ENCODE data around the gene MICALL2.
A peak's percentile ranks its signal among the peaks of the same experiment; 100 is the strongest.

The MICALL2 gene

DNA sequence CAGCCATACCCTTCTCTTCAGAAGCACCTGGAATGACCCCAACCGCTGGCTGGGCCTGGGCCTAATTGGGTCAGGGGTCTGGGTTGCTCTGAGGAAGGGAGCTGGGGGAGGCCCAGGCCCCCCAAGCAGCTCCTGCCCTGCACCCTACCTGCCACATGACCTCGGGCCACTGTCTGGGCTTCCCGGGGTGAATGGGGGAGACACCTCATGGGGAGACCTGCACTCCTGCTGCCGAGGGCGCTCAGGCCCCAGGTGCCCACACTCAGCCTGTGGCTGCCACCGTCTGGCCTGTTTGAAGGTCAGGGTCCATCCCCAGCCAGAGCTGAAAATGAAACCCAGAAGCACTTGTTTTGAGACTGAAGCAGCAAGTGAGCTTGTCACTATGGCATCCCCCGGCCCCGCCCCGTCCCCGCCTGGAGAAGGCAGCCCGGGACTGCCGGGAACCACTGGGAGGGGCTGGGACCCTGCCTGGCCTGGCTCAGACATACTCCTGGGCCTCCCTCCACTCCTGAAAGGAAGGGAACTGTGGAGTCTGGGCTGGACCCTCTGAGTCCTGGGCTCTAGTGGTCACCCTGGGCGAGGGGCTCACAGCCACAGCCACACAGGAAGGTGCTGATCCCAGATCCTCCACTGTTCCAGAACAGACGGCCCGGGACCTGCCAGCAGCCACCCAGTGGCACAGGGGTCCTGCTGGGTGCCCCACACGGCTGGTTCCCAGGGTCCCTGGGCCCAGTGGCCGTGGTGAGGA, 7.4 kb upstream of the MICALL2 start:
- no peak for DNase-seq

DNA sequence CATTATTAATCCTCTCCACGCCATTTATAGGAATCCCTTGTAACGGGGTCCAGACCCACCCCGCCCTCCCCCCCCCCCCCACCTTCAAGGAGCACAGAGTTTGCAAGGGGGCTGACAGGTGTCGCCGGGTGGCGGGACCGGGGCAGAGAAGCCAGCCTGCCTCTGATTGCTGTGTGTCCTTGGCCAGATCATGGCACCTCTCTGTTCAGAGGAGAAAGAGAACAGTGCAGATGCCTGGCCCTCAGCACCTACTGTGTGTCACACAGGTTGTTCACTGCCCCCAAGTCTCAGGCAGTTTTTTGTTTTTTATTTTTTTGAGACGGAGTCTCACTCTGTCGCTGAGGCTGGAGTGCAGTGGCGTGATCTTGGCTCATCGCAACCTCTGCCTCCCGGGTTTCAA, 5.4 kb upstream of the MICALL2 start:
- DNase-seq: no peak

DNA sequence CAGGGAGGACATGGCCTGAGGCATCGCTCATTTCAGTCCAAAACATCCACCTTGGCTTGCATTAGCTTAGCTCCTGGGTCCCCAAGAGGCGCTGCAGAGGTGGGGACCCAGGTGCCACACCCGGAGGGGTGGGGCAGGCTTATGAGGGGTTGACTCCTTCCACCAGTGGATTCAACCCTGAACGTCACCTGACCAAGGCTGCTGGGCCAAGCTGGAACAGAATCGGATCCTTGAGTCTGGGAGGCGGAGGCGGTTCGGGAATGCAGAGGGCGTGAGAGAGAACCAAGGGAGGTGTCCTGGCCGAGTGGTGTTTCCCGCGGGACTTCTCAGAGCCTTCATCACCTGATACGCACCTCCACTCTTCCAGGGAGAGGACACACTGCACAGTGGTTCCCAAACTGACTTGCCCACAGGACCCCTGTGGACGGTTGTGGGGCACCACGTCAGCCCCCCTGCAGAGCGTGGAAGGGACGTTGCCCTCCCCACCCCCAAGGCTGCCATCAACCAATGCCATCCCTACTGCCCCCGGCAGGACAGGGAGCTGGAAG, 4.5 kb upstream of the MICALL2 start:
- no peak for DNase-seq

DNA sequence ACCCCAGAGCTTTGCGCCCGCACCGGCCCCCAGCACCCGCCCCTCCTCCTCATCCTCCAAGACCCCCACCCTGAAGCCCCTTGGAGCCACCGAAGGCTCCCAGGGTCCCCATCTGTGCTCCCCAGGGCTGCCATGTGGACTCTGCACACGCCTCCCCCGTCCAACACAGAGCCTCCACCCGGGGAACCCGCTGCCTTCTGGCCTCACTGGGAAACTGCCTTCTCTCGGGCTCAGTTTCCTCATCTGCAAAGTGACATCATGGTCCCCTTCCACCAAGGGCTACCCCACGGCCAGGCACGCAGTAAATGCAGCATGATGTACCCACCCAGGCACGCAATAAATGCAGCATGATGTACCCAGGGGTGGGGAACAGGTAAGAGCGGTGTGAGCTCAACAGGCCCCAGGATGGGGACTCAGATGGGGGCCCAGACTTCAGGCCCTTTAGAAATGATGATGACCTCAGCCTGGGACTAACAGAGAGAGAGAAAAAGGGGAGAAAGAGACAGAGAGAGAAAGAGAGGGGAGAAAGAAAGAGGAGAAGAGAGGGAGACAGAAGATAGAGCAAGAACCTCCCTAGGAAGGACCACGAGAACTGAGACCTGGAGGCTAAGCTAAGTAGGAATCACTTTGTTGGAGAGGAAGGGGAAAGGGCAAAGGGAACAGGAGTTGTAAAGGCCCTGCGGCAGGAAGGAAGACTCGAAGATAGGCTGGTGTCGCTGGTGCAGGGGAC, 2.5 kb upstream of the MICALL2 start:
- DNase-seq: no peak

DNA sequence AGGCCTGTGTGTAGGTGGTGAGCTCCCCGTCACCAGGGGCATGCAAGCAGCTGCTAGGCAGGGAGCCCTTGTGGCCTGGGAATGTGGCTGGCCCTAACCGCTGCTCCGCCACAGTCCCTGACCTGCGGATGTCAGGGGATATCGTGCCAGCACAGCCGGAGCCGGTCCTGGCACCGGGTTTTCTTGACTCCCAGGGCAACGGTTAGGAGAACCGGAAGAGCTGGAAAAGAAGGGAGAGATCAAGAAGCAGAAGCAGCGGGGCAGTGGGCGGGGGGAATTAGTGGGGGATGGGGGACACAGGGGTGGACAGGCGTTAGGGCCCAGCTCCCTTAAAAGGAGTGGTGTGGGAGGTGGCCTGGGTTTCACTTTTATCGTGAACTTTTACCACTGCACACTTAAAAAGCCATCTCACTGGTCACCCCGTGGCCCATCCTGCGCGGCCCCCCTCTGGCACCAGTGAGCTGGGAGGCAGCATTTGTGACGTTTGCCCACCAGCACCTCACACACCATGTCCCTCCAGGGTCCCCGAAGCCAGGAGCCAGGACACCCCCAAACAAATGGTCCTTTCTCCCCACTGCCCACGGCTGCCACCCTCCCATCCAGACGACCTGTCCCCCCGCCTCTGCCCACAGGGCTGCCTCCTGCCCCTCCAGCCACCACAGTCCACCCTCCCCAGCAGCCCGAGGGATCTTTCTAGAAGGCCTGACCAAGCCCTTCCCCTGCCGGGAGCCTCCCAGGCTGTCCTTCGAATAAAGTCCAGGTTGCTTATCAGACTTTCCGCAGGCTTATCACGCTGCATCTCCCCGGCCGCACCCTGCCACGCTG, 1.8 kb upstream of the MICALL2 start:
- DNase-seq: no peak

DNA sequence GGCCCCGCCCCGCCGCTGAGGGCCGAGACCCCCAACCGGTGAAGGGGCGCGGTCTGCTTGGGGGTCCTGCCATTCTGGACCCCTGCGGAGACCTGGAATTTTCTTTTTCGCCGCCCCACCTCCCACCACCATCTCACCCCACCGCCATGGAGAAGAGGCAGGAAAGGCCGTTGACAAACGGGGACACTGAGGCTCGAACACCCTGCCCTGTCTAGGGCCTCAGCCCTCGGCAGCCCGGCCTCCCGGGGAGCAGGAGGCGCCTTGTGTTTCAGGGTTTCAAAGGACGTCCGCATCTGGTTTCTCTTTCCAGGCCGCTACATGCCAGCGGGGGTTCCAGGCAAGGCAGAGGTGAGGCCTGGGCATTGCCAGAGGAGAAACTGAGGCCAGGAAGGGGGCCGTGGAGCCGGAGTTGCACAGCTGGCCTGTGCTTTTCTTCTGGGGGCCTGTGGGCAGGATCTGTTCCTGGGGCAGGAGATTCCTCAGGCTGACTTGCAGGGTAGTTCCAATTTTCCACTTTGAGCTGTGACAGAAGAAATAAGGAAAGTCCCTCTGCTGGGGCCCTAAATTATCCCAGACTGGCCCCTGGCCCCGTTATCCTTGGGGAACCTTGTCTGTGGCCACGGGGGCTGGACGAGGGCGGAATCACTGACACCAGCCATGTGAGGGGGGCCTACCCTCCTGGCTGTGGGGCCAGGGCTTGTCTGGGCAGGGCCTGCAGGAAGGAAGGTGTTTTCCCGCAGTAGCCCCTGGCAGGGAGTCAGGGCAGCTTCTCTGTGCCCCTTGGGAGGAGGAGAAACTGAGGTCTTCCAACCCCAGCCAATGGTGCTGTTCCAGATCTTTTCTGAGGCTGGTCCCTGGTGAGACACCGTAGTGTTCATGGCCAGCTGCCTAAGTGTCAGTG, 900 bp upstream of the MICALL2 start:
- DNase-seq: no peak

DNA sequence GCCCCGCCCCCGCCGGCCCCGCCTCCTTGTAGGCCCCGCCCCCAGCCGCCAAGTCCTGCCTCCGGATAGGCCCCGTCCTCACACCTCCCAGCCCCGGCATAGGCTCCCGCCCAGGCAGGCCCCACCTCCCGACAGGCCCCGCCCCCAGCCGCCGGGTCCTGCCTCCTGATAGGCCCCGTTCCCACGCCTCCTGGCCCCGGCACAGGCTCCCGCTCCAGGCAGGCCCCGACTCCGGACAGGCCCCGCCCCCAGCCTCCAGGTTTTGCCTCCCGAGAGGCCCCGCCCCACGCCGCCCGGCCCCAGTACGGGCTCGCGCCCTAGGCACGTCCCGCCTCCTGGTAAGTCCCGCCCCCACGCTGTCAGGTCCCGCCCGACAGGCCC, 232 bp upstream of the MICALL2 start:
- peak; percentile 99 for DNase-seq

DNA sequence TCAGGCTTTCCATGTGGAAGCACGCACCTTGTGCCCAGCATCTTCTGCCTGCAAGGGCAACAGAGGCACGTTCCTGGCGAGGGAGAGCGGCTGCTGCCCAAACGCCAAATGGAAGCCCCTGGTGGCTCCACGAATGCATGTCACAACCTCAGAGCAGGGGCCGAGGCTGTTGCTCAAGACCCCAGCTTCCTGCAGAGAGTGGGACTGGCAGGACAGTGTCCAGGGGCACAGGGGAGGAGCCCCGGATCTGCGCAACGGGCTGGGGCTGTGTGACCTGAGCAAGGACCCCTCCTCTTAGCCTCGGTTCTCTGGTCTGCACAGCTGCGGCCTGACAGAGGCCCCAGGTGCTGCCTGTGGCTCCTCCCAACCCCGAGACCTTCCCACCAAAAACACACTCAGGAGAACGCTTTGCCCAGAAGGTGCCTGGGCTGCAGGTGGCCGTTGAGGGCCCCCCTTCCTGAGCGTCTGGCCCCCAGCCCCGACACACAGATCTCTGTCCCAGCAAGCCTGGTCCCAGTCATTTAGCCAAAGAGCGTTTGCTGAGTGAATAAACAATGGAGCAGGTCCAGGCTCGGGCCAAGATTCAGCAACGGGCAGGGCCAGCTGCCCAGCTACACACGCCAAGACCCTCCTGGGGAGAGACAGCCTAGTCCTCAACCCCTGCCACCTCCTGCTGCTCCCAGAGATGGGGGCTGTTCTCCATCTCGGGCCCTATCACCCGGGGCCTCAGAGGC, 1.2 kb downstream of the MICALL2 start:
- DNase-seq: no peak

DNA sequence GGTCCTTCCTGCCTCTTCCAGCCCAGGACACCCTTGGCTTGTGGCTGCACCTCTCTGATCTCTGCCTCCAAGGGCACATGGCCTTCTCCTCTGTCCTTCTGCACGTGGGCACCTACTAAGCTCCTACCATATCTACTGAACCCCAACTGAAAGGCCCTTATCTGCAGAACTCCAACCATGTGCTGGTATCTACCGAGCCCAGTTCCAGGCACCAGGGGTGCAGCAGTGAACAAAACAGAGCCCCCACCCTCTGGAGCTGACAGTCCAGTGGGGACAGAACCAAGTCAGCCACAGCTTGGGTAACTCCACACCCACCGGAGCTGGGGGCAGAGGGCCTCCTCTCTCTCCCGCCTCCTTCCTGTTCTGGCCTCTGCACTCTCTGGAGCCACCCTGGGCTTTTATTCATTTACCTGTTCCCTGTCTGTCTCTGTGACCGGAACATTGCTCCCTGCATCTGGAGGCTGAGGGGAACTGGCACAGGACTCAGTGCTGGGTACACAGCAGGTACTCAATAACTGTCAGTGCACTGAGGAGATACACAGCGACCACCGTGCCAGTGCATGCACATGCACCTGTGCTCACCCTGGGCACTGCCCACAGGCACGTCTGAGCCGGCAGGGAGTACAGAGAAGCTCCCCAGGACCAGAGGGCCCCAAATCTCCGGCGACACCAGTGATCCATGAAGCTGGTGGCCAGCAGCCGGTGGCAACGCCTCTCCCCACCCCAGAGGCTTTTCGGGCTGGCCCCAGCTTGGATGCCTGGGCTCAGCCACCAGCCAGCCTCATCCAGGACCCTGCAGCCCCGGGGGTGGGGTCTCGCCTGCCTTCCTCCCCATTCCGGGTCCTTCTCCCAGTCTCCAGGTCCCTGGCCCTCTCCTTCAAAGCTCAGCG, 2.0 kb downstream of the MICALL2 start:
- DNase-seq: no peak

DNA sequence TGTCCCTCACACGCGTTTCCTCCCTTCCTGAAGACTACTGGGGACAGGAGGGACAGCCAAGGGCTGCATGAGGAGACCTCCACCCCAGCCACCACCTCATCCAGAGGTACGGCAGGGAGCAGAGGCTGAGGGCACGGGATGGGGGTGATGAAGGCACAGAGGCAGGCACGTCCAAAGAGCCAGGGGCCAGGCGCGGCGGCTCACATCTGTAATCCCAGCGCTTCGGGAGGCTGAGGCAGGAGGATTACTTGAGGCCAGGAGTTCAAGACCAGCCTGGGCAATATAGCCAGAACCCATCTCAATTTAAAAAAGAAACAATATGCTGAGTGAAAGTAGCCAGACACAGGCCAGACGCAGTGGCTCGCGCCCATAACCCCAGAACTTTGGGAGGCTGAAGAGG, 3.3 kb downstream of the MICALL2 start:
- no peak for DNase-seq

DNA sequence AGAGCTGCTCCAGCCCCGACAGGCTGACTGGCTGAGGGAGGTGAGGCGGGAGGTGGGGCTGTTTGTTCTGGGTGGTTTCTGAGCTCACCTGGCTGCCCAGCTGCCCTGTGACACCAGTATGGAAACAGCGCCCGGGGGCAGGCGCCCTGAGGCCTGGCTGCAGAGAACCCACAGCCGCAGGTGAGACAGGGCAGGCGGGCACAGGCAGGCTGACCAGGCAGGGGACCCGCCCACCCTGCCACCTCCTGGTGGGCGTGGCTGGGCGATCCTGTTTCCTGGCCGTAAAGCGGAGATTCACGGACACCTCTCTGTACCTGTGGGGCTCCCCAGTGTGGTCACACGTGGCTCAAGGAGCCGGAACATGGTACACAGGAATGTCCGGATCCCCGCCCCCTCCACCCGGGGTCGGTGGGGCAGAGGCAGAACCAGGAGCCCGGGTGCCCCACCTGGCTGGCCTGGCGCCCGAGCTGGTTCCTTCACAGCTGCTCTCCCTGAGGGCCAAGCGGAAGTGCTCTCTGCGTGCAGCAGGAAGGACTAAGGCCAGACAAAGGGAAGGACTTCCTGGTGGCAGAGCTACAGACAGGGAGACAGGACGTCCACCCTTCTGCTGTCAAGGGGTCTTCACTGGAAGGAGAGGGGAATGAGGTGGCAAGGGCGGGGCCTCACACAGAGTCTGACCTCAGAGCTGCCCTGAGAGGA, 3.9 kb downstream of the MICALL2 start:
- DNase-seq: no peak

DNA sequence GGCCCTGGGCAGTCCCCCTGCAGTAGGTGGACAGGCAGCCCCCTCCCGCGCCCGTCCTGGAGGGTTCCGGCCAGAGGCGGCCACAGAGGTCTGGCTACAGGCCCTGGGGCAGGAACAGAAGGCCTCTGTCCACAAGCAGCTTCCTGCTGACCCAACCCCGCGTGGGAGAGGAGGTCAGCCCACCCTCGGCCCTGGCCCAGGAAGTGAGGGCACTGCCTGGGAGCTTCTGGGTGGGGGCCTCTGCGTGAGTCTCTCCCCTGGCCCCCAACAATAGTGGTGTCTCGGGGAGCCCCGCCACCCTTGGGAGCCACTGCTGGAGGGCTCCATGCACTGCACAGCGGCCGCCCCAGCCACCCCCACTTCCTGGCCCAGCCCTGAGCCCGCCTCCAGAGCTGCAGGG, 4.7 kb downstream of the MICALL2 start:
- DNase-seq: no peak

DNA sequence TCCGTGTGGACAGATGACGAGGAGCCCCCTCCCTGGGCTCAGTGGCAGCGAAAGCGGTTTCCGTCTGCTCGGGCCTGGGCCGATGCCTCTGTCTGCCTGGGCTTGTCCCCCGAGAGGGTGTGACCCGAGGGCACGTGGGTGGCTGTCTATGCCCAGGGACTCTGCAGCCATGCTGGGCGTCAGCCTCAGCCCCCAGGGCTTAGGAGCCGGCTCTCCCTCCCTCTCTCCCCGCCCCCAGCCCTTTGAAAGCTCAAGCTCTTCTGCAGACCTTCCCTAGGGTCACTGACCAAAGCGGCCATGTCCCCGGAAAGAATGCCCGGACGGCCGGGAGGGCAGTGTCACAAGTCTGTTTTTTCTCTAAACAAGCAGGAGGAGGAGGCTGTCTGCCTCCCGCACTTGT, 7.1 kb downstream of the MICALL2 start:
- no peak for DNase-seq

DNA sequence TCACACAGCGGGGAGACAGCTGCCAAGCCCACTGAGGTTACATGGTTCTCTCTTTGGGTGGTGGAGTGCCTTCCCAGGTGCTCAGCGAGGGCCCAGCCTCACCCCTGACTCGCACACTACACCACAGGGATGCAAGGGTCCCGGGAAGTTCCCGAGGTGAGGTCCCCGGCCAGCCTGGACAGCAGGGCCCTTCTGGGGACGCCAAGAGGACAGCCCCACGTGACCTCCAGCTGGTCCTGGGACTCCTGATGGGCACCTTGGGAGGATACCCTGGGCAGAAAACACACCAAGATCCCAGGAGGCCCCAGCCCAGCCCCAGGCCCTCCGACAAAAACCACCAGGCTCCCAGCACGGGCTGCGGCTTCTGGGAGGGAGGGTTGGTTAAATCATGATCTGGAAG, 8.3 kb downstream of the MICALL2 start:
- DNase-seq: no peak

DNA sequence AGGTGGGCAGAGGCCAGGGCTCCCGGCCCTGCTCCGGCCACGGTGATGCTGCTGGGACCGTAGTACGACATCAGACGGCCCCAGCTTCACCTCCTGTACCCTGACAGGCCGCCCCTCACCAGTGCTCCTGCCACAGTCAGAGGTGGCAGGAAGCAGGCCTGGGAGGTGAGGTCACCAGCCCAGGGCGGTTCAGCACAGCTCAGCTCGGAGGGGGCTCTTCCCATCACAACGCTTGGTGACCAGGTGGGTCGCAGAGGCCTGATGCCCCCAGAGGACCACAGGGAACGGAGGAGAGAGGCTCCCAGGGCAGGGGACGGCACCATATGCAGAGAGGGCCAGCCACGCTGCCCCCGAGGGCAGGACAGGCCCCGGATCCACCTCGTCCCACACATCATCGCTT, 8.8 kb downstream of the MICALL2 start:
- DNase-seq: no peak

DNA sequence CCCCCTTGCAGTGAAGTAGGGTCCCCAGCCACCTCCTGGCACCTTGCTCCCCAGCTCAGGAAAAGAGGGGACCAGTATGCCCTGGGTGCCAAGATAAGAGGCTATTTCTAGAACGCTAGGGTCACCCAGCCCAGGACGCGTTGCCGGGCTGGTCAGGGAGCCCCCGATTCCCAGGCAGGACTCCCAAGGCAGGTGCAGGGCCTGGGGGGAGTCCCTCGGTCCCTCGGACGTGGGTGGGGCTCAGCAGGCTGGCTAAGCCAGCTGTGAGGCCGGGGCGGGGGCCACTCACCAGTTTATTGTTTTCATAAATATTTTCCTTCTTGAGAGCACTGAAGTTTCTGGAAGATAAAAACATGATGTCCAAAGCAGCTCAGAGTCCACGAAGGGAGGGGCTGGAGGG, 9.3 kb downstream of the MICALL2 start:
- no peak for DNase-seq

DNA sequence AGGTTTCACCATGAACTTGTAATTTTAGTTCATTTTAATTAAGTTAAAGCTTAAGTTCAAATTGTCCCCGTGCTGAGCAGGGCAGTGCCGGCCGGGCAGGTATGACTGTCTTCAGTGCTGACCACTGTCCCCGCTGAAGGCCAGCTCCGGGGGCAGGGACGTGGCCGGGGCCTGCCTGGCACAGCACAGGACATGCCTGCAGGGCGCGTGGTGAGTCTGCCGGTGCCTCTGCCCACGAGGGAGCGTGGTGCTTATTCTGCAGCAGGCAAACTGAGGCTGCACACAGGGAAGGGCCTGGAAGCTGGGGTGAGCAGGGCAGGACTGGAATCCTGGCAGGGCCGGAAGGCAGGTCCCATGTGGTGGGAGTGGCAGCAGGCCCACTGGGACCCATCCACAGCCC, 9.8 kb downstream of the MICALL2 start:
- no peak for DNase-seq

DNA sequence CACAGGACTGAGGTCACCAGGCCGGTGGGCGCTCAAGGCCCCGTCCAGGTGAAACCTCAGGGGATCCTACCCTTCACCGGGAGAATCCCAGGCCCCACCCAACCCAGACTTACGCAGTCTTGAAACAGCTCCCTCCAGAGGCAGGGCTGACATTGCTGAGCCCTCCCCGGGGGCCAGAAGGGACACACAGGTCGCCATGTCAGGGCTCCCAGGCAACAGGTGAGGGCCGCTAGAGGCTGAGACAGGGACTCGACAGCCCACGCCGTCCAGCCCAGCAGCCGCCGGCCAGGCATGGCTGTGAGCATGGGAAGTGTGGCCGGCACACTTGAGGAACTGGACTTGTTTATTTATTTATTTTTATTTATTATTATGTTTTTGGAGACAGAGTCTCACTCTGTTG, 10.3 kb downstream of the MICALL2 start:
- DNase-seq: no peak

DNA sequence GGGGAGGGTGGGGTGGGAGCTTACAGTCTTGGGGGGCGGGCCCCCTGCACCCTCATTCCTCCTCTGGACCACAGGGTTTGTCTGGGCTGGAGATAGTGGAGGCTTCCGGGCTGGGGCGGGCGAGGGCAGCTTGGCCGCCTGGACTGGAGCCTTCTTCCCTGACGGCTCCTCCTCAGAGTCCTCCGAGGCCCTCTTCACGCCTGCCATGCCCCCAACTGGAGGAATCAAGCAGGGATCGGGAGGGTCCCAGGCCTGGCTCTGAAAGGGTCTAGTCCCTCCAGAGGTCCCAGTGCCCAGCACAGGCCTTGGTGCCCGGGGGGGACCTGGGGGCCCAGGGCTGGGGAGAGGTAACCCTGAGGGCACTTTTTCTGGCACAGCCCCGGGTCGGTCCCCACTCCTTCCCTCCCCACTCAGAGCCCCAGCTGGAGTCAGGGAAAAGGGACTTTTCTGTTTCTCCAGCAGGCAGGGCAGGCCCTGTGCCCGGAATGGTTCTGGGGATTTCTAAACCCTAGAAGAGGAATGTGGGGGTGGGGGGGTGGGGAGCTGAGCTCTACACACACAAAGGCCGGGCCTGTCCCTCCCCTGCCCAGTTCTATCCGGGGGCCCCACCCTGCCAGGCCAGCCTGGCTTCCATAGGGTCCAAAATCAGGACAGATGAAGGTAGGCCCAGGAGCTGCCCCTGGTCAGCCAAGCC, 11.6 kb downstream of the MICALL2 start:
- no peak for DNase-seq

Data from NCI-H1436 (cell line).